Measurements from ENCODE around the gene RNF113B.

Gene RNF113B

GRCh38 chr13:98187155-98187964 is 10.3 kb upstream of the RNF113B start:
- H3K4me3 ChIP-seq (replicated peaks; ENCODE audit: insufficient read depth, low read length) = no peak overlapping the region
- DNase-seq (ENCODE audit: low read depth in 1 of 2, low spot score in 1 of 2) = no peak
- TF ChIP-seq SPI1 (IDR thresholded peaks at IDR 0.05; ENCODE audit: borderline replicate concordance, low read depth) = no peak
- no peak for TF ChIP-seq GABPA (IDR thresholded peaks at IDR 0.05; ENCODE audit: low read depth)
- TF ChIP-seq POLR2AphosphoS5 (IDR thresholded peaks at IDR 0.05; ENCODE audit: low read depth) = no peak
- TF ChIP-seq, protein P1, sequence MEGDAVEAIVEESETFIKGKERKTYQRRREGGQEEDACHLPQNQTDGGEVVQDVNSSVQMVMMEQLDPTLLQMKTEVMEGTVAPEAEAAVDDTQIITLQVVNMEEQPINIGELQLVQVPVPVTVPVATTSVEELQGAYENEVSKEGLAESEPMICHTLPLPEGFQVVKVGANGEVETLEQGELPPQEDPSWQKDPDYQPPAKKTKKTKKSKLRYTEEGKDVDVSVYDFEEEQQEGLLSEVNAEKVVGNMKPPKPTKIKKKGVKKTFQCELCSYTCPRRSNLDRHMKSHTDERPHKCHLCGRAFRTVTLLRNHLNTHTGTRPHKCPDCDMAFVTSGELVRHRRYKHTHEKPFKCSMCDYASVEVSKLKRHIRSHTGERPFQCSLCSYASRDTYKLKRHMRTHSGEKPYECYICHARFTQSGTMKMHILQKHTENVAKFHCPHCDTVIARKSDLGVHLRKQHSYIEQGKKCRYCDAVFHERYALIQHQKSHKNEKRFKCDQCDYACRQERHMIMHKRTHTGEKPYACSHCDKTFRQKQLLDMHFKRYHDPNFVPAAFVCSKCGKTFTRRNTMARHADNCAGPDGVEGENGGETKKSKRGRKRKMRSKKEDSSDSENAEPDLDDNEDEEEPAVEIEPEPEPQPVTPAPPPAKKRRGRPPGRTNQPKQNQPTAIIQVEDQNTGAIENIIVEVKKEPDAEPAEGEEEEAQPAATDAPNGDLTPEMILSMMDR (IDR thresholded peaks at IDR 0.05; ENCODE audit: insufficient read depth, low read length) = no peak
- TF ChIP-seq, protein P2, sequence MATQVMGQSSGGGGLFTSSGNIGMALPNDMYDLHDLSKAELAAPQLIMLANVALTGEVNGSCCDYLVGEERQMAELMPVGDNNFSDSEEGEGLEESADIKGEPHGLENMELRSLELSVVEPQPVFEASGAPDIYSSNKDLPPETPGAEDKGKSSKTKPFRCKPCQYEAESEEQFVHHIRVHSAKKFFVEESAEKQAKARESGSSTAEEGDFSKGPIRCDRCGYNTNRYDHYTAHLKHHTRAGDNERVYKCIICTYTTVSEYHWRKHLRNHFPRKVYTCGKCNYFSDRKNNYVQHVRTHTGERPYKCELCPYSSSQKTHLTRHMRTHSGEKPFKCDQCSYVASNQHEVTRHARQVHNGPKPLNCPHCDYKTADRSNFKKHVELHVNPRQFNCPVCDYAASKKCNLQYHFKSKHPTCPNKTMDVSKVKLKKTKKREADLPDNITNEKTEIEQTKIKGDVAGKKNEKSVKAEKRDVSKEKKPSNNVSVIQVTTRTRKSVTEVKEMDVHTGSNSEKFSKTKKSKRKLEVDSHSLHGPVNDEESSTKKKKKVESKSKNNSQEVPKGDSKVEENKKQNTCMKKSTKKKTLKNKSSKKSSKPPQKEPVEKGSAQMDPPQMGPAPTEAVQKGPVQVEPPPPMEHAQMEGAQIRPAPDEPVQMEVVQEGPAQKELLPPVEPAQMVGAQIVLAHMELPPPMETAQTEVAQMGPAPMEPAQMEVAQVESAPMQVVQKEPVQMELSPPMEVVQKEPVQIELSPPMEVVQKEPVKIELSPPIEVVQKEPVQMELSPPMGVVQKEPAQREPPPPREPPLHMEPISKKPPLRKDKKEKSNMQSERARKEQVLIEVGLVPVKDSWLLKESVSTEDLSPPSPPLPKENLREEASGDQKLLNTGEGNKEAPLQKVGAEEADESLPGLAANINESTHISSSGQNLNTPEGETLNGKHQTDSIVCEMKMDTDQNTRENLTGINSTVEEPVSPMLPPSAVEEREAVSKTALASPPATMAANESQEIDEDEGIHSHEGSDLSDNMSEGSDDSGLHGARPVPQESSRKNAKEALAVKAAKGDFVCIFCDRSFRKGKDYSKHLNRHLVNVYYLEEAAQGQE (IDR thresholded peaks at IDR 0.05; ENCODE audit: insufficient replicate concordance, low read depth) = no peak
- H3K27ac ChIP-seq (replicated peaks) = no peak overlapping the region
- H3K27me3 ChIP-seq (ENCODE audit: insufficient read depth, poor library complexity, severe bottlenecking) = no peaks in the 10 kb centered on the region

GRCh38 chr13:98184792-98185191 is 7.7 kb upstream of the RNF113B start:
- TF ChIP-seq, protein P2 (IDR thresholded peaks at IDR 0.05; ENCODE audit: insufficient replicate concordance, low read depth) = no peak
- TF ChIP-seq, protein P1 (IDR thresholded peaks at IDR 0.05; ENCODE audit: insufficient read depth, low read length) = no peak
- TF ChIP-seq GABPA (IDR thresholded peaks at IDR 0.05; ENCODE audit: low read depth) (no peak), POLR2AphosphoS5 (IDR thresholded peaks at IDR 0.05; ENCODE audit: low read depth) (no peak), SPI1 (IDR thresholded peaks at IDR 0.05; ENCODE audit: borderline replicate concordance, low read depth) (no peak)
- Histone ChIP-seq H3K4me3 (replicated peaks; ENCODE audit: insufficient read depth, low read length) (no peak overlapping the region), H3K27ac (replicated peaks) (no peak overlapping the region), H3K27me3 (ENCODE audit: insufficient read depth, poor library complexity, severe bottlenecking) (no peaks in the 10 kb centered on the region)
- DNase-seq (ENCODE audit: low read depth in 1 of 2, low spot score in 1 of 2) = no peak

DNA sequence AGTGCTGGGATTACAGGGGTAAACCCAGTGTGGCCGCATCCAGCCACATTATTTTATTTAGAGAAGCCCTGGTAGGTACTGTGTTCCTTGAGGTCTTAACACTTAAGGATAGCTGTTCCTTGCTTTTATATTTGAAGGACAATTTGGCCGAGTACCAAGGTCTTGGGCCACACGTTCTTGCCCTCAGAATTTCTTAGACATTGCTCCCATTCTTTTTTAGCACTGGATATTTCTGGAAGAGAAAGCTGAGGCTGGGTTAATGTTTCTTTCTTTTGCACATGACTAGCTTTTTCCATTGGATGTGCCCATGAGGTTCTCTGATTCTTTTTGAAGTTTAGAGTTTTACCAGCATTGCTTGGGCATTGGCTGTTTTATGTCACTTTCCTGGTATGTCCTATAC is 5.5 kb upstream of the RNF113B start:
- TF ChIP-seq, protein P2 (IDR thresholded peaks at IDR 0.05; ENCODE audit: insufficient replicate concordance, low read depth) = no peak
- TF ChIP-seq SPI1 (IDR thresholded peaks at IDR 0.05; ENCODE audit: borderline replicate concordance, low read depth) (no peak), GABPA (IDR thresholded peaks at IDR 0.05; ENCODE audit: low read depth) (no peak)
- no peak overlapping the region for H3K4me3 ChIP-seq (replicated peaks; ENCODE audit: insufficient read depth, low read length)
- no peak overlapping the region for H3K27ac ChIP-seq (replicated peaks)
- DNase-seq (ENCODE audit: low read depth in 1 of 2, low spot score in 1 of 2) = no peak
- H3K27me3 ChIP-seq (ENCODE audit: insufficient read depth, poor library complexity, severe bottlenecking) = no peaks in the 10 kb centered on the region

Measured in HL-60 (cell line).